ENCODE data around the gene ATP6V1D.

GRCh38 chr14:67396381-67396970 is 36.9 kb upstream of the ATP6V1D start:
- no peak for TF ChIP-seq EZH2 (IDR thresholded peaks at IDR 0.05; ENCODE audit: borderline replicate concordance, low read depth, low read length, severe bottlenecking)
- TF ChIP-seq, protein P1, sequence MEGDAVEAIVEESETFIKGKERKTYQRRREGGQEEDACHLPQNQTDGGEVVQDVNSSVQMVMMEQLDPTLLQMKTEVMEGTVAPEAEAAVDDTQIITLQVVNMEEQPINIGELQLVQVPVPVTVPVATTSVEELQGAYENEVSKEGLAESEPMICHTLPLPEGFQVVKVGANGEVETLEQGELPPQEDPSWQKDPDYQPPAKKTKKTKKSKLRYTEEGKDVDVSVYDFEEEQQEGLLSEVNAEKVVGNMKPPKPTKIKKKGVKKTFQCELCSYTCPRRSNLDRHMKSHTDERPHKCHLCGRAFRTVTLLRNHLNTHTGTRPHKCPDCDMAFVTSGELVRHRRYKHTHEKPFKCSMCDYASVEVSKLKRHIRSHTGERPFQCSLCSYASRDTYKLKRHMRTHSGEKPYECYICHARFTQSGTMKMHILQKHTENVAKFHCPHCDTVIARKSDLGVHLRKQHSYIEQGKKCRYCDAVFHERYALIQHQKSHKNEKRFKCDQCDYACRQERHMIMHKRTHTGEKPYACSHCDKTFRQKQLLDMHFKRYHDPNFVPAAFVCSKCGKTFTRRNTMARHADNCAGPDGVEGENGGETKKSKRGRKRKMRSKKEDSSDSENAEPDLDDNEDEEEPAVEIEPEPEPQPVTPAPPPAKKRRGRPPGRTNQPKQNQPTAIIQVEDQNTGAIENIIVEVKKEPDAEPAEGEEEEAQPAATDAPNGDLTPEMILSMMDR (IDR thresholded peaks at IDR 0.05; ENCODE audit: borderline replicate concordance, extremely low read depth, low read length, poor library complexity, severe bottlenecking) = no peak
